GM18861 (cell line): Measurements from ENCODE around the gene WARS2.

Source experiments
- ATAC-seq: cut with Tn5 transposase; IDR thresholded peaks from one replicate; pipeline ENCODE4 v1.9.1; 2021; ENCODE audit not compliant: unreplicated experiment

WARS2 gene

GRCh38 chr1:118986555-118987467, 153.6 kb downstream of the WARS2 start:
- no peak for ATAC-seq

DNA sequence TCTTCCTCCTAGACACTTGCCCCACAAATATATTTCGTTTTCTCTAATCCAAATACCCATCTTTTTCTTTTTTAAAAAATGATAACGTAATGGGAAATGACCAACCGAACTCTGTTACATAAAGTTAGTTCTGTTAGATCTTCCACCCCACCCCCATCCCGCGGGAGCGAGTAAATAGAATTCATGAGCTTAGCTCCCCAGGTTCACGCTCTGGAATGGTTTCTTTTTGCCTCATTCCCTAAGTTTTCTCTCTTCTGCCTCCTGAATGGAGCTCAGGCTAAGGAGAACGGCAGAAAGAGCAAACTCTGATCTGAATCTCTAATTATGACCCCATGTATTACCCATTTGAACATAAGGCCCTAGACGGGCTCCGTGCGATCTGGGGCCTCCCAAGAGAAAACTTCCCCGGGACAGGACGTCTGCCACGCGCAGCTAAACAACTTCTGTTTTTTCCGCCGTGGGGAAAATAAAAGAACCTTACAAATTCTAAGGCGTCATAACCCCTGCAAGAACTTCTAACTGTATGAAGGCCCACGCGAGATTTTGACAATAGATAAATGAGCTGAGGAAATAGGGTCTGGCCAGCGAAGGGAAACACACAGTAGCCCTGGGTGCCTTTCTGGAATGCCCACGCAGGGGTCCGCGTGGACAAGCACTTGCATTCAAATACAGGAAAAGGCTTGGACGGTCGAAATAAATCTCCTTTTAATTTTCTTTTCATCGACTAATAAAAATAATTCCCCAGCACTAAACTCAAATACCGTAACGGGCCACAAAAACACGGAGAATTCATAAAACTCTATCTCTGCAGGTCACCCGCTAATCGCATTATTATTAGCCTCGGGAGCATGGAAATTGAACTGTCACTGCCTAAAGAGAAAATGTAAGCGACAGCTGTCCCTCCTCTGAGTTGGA, 154.6 kb downstream of the WARS2 start:
- ATAC-seq = no peak

- no peak for ATAC-seq
These were observed 155.5 kb downstream of the WARS2 start for GRCh38 chr1:118984722-118985639.

GRCh38 chr1:118984086-118984721, 156.2 kb downstream of the WARS2 start:
- ATAC-seq = no peak

GRCh38 chr1:118983558-118984041, 156.9 kb downstream of the WARS2 start:
- no peak for ATAC-seq

GRCh38 chr1:118982821-118983557, 157.5 kb downstream of the WARS2 start:
- no peak for ATAC-seq

DNA sequence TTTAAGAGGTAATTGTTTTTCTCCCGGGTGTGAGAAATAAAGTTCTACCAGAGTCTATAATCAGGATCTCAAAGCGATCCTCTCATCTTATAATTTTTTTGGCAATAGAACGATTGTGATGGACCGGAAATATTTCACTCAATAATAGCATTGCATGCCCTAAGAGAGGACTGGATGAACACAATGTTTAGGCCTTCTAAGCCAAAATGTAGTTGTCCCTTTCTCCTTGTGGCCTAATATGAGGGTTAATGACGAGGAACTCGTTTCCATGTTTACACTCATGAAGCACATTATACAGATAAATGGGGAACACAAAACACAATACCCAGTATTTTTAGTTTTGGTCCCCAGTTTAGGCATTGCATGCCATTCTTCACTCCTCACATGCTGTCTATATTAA, 158.2 kb downstream of the WARS2 start:
- ATAC-seq = no peak

- ATAC-seq = no peak
These were observed 159.0 kb downstream of the WARS2 start for GRCh38 chr1:118981436-118981835.
